Activated T-cell treated with anti-CD3 and anti-CD28 coated beads, Interleukin-2, amount 50 U/mL, for 72 hours (primary cell): ENCODE results near the gene RBM33. TPM values are rescaled to one million over a fixed set of nuclear protein-coding genes. Genes with fewer than 3 reads are reported as not detected.

Source experiments
- ATAC-seq, 2 donors: fragments of 150-1000 bp; cut with Tn5 transposase; replicated peaks in 1 of 2; 2 replicates each; pipeline ENCODE4 v1.10.0; 2021; ENCODE audit warnings: moderate library complexity in 2 of 2, mild to moderate bottlenecking in 1 of 2
- DNase-seq, 2 donors: peaks; one replicate each; pipeline ENCODE4 v3.0.0; 2021 to 2022; ENCODE audit warnings: mixed read lengths in 1 of 2
- H3K27ac Mint-ChIP-seq: one replicate; pipeline ENCODE4 v1.8.0; 2022; ENCODE audit warnings: mild to moderate bottlenecking, moderate library complexity, mixed read lengths
- H3K27me3 Mint-ChIP-seq: one replicate; pipeline ENCODE4 v1.8.0; 2022; ENCODE audit warnings: low read depth, mixed read lengths
- H3K36me3 Mint-ChIP-seq, 2 donors: one replicate each; pipeline ENCODE4 v1.8.0; 2022; ENCODE audit warnings: mixed read lengths in 2 of 2, mild to moderate bottlenecking in 1 of 2; ENCODE audit not compliant: insufficient read depth in 2 of 2
- H3K4me1 Mint-ChIP-seq: one replicate; pipeline ENCODE4 v1.8.0; 2022; ENCODE audit warnings: low read depth, mixed read lengths
- H3K4me3 Mint-ChIP-seq, 2 donors: one replicate each; pipeline ENCODE4 v1.8.0; 2022; ENCODE audit warnings: mild to moderate bottlenecking in 2 of 2, mixed read lengths in 2 of 2, moderate library complexity in 2 of 2
- H3K9me3 Mint-ChIP-seq, 2 donors: one replicate each; pipeline ENCODE4 v1.8.0; 2022; ENCODE audit warnings: mixed read lengths in 2 of 2
- total RNA-seq, 2 donors: library from RNA; stranded (reverse); gene quantifications; one replicate each; pipeline ENCODE4 v1.2.3, GENCODE V29; 2022

The RBM33 gene
- total RNA-seq, 2 donors from 2014 or later = 93.1 to 104 TPM

GRCh38 chr7:155786491-155786890 lies 142.0 kb downstream of the RBM33 start:
- Mint-ChIP-seq H3K9me3 (no peaks in the 10 kb centered on the region), H3K27ac (no peak overlapping the region), H3K4me1 (peaks cover 11% of the 10 kb centered on the region), H3K4me3 (peak overlapping the region in 1 of 2 donors; percentile 33), H3K36me3 (peaks cover 4 to 6% of the 10 kb centered on the region in 2 donors), H3K27me3 (peaks cover 18% of the 10 kb centered on the region)
- ATAC-seq (no peak), DNase-seq (no peak)

- peaks cover 2 to 6% of the 10 kb centered on the region in 2 donors for H3K36me3 Mint-ChIP-seq
- no peak for DNase-seq
- H3K27me3 Mint-ChIP-seq = peaks cover 18% of the 10 kb centered on the region
- peaks cover 11% of the 10 kb centered on the region for H3K4me1 Mint-ChIP-seq
- no peaks in the 10 kb centered on the region for H3K9me3 Mint-ChIP-seq
- H3K27ac Mint-ChIP-seq = no peak overlapping the region
- ATAC-seq = peak; percentile 27 to 31
- H3K4me3 Mint-ChIP-seq = peak overlapping the region; percentile 53 to 73
Measured at GRCh38 chr7:155787171-155787851, 142.8 kb downstream of the RBM33 start.

- peaks cover 2 to 4% of the 10 kb centered on the region in 2 donors for H3K36me3 Mint-ChIP-seq
- peaks cover 18% of the 10 kb centered on the region for H3K27me3 Mint-ChIP-seq
- no peak overlapping the region for H3K27ac Mint-ChIP-seq
- H3K4me1 Mint-ChIP-seq = peaks cover 11% of the 10 kb centered on the region
- peak in 1 of 2 donors; percentile 17 for ATAC-seq
- no peak overlapping the region for H3K4me3 Mint-ChIP-seq
- H3K9me3 Mint-ChIP-seq = no peaks in the 10 kb centered on the region
- DNase-seq = no peak
Measured at GRCh38 chr7:155788616-155789000, 144.1 kb downstream of the RBM33 start.

GRCh38 chr7:155789001-155789725 lies 144.7 kb downstream of the RBM33 start:
- no peaks in the 10 kb centered on the region for H3K9me3 Mint-ChIP-seq
- peaks cover 11% of the 10 kb centered on the region for H3K4me1 Mint-ChIP-seq
- H3K27ac Mint-ChIP-seq = no peak overlapping the region
- DNase-seq = no peak
- peaks cover 18% of the 10 kb centered on the region for H3K27me3 Mint-ChIP-seq
- no peak for ATAC-seq
- H3K4me3 Mint-ChIP-seq = no peak overlapping the region
- H3K36me3 Mint-ChIP-seq = peaks cover 2% of the 10 kb centered on the region in 2 donors

GRCh38 chr7:155790666-155791065 lies 146.2 kb downstream of the RBM33 start:
- Mint-ChIP-seq H3K27me3 (peaks cover 16% of the 10 kb centered on the region), H3K4me3 (no peak overlapping the region), H3K27ac (no peak overlapping the region), H3K9me3 (no peaks in the 10 kb centered on the region), H3K36me3 (no peaks in the 10 kb centered on the region), H3K4me1 (peaks cover 11% of the 10 kb centered on the region)
- no peak for ATAC-seq
- DNase-seq = no peak

GRCh38 chr7:155791214-155791737 lies 146.8 kb downstream of the RBM33 start:
- no peaks in the 10 kb centered on the region for H3K9me3 Mint-ChIP-seq
- H3K4me1 Mint-ChIP-seq = peaks cover 5% of the 10 kb centered on the region
- H3K36me3 Mint-ChIP-seq = no peaks in the 10 kb centered on the region
- DNase-seq (no peak), ATAC-seq (no peak)
- peaks cover 10% of the 10 kb centered on the region for H3K27me3 Mint-ChIP-seq
- no peak overlapping the region for H3K4me3 Mint-ChIP-seq
- H3K27ac Mint-ChIP-seq = no peak overlapping the region

- H3K4me3 Mint-ChIP-seq = no peak overlapping the region
- no peaks in the 10 kb centered on the region for H3K36me3 Mint-ChIP-seq
- ATAC-seq (no peak), DNase-seq (no peak)
- peaks cover 5% of the 10 kb centered on the region for H3K4me1 Mint-ChIP-seq
- no peaks in the 10 kb centered on the region for H3K9me3 Mint-ChIP-seq
- no peak overlapping the region for H3K27ac Mint-ChIP-seq
- H3K27me3 Mint-ChIP-seq = peaks cover 7% of the 10 kb centered on the region
Measured at GRCh38 chr7:155791836-155792235, 147.4 kb downstream of the RBM33 start.

GRCh38 chr7:155792315-155792960 lies 148.0 kb downstream of the RBM33 start:
- Mint-ChIP-seq H3K4me3 (no peak overlapping the region), H3K27ac (no peak overlapping the region), H3K4me1 (peaks cover 5% of the 10 kb centered on the region), H3K27me3 (peaks cover 6% of the 10 kb centered on the region), H3K9me3 (no peaks in the 10 kb centered on the region), H3K36me3 (no peaks in the 10 kb centered on the region)
- DNase-seq = no peak
- ATAC-seq = no peak

GRCh38 chr7:155792999-155793560 lies 148.6 kb downstream of the RBM33 start:
- Mint-ChIP-seq H3K27me3 (peaks cover 2% of the 10 kb centered on the region), H3K4me3 (no peak overlapping the region), H3K27ac (no peak overlapping the region), H3K9me3 (no peaks in the 10 kb centered on the region), H3K36me3 (no peaks in the 10 kb centered on the region), H3K4me1 (no peaks in the 10 kb centered on the region)
- DNase-seq (no peak), ATAC-seq (no peak)

- Mint-ChIP-seq H3K36me3 (no peaks in the 10 kb centered on the region), H3K4me1 (peaks cover 4% of the 10 kb centered on the region), H3K27ac (no peak overlapping the region), H3K4me3 (no peak overlapping the region), H3K27me3 (peaks cover 8% of the 10 kb centered on the region), H3K9me3 (no peaks in the 10 kb centered on the region)
- ATAC-seq (no peak), DNase-seq (no peak)
Measured at GRCh38 chr7:155793720-155794119, 149.3 kb downstream of the RBM33 start.

- no peak for ATAC-seq
- Mint-ChIP-seq H3K4me1 (peaks cover 8% of the 10 kb centered on the region), H3K36me3 (no peaks in the 10 kb centered on the region), H3K27me3 (peaks cover 13% of the 10 kb centered on the region), H3K9me3 (no peaks in the 10 kb centered on the region), H3K4me3 (no peak overlapping the region), H3K27ac (no peak overlapping the region)
- no peak for DNase-seq
Measured at GRCh38 chr7:155794196-155794595, 149.7 kb downstream of the RBM33 start.

GRCh38 chr7:155795401-155795800 lies 150.9 kb downstream of the RBM33 start:
- ATAC-seq = no peak
- Mint-ChIP-seq H3K27ac (no peak overlapping the region), H3K4me1 (peaks cover 8% of the 10 kb centered on the region), H3K9me3 (no peaks in the 10 kb centered on the region), H3K27me3 (peaks cover 25% of the 10 kb centered on the region), H3K36me3 (no peaks in the 10 kb centered on the region), H3K4me3 (no peak overlapping the region)
- no peak for DNase-seq

GRCh38 chr7:155795951-155796350 lies 151.5 kb downstream of the RBM33 start:
- Mint-ChIP-seq H3K36me3 (no peaks in the 10 kb centered on the region), H3K27ac (no peak overlapping the region), H3K27me3 (peaks cover 29% of the 10 kb centered on the region), H3K4me1 (peaks cover 8% of the 10 kb centered on the region), H3K4me3 (no peak overlapping the region), H3K9me3 (no peaks in the 10 kb centered on the region)
- no peak for DNase-seq
- ATAC-seq = no peak
